Stimulated activated CD8-positive, alpha-beta memory T cell treated with anti-CD3 and anti-CD28 coated beads, Interleukin-7, amount 100 ng/mL, for 1 hour (primary cell): ENCODE results near the gene YWHAQ.
"Not testable (repeated sequence)": the region's sequence is repeated elsewhere in the genome, so short reads cannot be mapped to it uniquely, and the experiment has no call there.

Experiments
- DNase-seq, 2 donors: peaks; one replicate each; pipeline ENCODE4 v3.0.0-alpha.2; 2020; ENCODE audit warnings: low read depth in 2 of 2

YWHAQ gene

DNA sequence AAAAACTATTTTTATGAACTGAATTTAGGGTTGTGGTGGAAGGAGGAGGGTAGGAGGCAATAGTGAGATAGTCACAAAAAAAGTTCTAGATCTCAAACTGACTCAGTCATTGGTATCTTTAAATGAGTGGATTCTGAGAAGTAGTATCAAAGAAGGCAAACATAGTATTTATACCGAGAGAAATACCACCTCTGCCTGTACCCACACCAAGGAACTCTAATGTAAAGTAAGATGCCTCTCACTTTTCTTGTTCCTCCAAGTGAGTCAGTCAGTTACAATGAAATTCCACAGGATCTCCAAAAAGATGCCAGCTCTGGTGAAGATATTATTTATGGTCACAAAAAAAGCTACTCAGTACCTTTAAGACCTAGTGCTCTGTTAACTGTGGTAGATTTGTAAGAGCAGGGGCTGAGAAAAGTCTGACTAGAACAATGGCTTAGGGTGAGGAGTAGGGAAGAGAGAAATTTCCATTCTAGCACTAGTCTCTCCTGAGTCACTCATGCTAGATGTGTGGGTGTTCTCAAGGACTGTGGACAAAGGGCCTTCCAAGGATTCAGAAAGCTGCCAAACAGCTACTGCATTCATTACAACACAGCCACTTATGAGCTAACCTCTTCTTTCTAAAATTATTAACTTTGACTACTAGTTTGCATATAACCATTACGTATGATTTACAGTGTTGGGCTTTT is 36.3 kb downstream of the YWHAQ start:
- no peak for DNase-seq

DNA sequence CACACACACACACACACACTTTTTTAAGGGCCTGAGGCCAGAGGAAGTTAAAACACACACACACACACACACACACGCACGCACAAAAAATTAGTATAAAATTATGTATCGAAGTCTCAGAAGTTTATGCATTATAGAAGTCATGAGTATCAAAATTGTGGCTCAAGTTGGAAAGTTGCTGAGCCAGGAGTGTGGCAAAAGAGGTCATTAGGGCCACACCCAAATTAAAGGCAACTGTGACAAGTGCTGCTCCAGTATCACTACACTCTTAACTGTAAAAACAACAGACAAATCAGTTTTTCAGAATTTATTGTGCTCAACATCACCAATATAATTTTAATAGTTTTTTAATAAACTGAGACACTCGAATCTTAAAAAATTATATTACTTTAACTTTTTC is 36.9 kb downstream of the YWHAQ start:
- DNase-seq, result no peak

DNA sequence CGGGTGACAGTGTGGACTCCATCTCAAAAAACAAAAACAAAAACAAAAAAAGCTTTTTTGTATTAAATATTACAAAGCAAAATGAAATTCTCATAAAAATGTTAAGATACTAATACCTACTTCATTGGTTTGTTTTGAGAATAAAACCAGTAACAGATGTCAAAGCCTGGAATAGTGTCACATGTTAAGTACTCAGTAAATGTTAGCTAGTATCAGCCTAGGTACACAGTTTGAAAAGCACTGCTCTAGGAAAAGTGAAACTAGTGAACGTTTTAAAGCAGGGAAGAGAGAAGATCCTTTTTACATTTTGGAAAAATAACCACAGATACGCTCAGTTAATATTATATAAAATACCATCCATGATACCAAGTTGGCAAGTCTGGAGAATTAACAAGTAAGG is 38.1 kb downstream of the YWHAQ start:
- no peak for DNase-seq

DNA sequence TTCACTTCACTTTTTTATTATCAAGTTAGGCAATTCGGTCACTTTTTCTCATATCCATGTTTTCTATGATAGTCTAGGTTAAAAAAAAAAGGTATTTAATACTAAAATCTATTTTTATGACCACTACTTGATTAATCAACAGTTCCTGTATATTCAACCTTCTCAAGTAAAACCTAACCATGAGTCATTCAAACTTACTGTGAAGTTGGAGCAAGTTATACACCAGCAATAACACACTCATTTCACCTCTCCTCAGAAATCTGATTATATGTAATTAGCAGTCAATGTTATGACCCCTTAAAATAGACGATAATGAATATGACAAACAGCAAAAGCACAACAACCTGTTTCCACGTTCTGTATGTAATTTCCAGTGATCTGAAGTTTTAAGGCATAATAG is 40.2 kb downstream of the YWHAQ start:
- no peak for DNase-seq

DNA sequence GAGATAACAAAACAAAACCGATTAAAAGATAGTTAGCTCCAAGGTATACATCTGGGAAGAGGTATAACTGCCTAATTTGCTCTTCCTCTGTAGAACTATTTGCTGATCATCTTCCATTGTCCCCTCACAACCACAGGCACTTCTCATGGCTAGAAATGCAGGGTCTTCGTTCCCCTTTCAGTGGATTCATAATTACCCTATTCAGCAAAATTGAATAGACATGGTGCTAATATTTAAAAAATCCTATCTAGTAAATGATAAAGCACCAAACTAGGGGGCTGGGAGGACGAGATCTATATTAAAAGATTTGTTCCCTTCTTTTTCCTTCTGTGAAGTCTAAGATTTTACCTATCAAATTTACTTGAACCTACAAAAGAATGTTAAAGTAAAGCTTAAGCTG is 44.3 kb downstream of the YWHAQ start:
- no peak for DNase-seq

- DNase-seq, result no peak
Observed at GRCh38 chr2:9585486-9585885, 45.3 kb downstream of the YWHAQ start.

GRCh38 chr2:9584902-9585301 is 45.9 kb downstream of the YWHAQ start:
- DNase-seq, result not testable (repeated sequence)

DNA sequence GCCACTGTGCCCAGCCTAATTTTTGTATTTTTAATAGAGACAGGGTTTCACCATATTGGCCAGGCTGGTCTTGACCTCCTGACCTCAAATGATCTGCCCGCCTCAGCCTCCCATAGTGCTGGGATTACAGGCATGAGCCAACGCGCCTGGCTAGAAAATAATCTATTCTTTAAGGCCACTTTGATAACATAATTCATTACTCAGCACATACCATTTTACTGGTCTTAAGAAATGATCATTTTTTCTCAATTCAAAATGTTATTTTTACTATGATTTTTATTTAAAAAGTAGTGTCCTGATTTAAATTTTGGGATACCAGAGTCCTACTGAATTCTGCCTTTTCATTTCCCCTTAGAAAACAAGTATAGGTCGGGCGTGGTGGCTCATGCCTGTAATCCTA is 48.2 kb downstream of the YWHAQ start:
- DNase-seq, result no peak

DNA sequence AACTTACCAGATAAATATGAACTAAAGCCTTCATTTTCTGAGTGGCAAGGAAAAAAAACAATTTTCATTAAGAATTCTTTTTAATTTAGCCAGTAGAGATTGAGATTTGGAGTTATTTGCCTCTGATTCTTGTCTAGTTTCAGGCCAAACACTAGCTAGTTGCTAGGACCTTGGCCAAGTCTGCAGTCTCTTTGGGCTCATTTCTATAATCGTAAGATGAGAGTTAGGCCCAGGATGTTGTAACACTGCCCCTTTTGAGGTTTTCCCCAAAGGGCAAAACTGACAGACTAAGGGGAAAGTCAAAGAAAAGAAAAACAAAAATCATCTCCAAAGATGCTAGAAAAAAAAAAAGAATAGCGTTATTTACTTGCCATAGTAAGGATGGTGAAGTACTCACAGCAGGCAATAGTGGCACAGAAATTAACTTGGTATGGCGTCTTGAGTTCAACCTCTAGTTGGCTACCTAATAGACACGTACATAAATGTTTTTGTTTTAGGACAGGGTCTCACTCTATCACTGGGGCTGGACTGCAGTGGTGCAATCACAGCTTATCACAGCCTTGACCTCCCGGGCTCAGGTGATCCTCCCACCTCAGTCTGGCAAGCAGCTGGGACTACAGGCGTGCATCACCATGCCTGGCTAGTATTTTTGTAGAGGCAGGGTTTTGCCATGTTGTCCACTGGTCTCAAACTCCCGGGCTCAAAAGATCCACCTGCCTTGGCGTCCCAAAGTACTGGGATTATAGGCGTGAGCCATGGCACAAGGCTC is 52.1 kb downstream of the YWHAQ start:
- DNase-seq, result no peak

GRCh38 chr2:9574331-9574730 is 56.5 kb downstream of the YWHAQ start:
- no peak for DNase-seq

DNA sequence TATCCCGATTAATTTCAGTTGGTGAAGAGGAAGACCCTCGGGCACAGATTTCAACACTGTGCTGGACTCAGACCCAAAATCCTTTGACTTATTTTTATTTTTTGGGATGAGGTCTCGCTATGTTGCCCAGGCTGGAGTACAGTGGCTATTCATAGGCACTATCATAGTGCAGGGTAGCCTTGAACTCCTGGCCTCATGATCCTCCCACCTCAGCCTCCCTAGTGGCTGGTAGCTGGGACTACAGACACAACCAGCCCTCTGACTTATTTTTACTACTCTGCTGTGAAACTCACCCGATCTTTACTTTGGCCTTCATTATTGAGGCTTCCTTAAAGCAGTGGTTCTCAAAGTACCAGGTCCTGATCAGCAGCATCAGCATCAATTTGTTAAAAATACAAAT is 57.0 kb downstream of the YWHAQ start:
- no peak for DNase-seq

DNA sequence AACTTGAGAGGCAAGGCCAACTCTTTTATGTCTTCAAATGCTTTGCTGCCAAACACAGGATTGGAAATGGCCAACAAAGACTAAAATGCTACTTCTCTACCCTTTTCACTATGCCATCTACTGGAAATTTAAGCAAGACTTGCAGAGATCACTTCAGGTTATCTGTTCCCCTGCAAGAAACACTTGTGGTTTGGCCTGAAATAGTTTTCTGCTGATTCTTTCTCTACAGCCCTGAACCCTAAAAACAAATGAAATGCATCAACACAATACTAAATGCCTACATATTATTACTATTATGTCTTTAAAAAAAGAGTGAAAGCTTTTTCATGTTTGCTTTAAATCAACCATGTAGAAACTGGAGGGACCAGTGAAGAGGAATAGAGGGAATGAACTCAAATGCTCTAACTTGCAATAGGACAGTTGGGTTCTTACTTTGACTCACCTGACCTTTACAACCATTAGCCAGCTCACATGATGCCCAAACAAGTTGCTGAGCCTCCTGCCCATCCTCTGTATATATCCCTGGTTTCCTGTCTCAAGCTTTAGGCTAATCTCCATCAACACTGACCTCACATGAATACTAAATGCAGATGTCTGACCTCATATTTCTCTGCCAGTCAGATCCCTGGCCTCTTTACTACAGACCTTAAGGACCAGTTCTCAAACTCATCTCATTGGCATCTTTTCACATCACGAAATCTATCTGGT is 57.6 kb downstream of the YWHAQ start:
- DNase-seq, result no peak

DNA sequence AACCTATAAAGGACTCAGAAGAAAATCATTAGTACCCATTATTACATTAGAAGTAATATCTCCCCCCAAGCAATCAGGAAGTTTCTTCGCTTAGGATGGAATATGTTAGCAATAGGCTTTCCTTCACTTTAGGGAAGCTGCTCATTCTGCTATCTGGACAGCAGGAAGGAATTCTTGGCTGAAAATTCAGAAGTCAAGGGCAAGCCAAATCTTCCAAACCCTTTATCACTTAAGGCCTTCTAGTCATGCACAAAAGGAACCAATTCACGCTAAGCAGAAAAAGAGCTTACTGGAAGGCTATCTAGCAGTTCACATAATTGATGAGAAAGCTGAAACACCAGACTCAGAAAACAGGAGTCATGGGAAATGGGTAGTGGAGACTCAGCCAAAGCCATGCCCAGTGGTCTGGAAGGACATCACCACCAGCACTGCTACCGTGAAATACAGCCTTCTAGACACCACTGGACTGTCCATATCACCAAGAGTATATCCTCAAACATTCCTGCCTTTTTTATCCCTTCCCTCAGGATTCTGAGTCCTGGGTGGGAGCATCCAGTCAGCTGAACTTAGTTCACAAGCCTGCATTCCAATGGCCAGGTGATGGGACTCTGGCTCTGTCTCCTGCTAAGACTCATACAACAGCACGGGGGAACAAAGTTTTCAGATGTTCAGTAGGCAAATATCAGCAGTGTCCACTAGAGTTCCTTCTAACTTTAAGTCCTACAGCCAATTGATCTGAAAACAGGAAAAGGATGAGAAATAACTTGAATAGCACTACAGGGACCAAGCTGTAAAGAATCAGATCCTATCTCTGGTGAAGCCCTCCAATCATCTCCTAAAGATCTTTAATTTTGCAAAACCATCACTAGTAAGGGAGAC is 60.4 kb downstream of the YWHAQ start:
- no peak for DNase-seq

DNA sequence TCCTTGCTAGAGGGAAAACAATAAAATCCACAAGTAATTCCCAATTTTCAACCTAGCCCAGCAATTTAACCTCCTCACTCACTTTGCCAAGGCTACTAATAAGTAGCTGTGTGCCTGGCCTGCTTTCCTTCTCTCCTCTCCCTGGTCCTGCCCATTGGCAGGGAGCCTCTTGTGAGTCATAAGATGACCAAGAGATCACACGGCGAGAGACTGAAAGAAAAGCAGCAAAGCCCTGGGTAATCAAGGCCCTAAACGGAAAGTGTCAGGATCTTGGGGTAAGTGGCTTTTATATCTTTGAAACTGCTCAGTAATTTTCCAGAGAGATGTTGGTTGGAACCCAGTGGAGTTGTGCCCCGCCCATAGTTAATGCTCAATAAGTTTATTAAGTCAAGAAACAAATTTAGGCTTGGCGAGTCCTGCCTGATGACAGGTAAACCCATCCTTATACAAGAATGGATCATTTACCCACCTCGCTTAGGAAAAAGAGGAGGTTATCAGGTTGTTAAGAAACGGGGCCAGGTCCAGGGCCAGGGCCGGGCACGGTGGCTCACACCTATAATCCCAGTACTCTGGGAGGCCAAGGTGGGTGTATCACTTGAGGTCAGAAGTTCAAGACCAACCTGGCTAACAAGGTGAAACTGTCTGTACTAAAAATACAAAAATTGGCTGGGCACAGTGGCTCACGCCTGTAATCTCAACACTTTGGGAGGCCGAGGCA is 65.2 kb downstream of the YWHAQ start:
- no peak for DNase-seq

- no peak for DNase-seq
Observed at GRCh38 chr2:9560628-9561027, 70.2 kb downstream of the YWHAQ start.

GRCh38 chr2:9558948-9559381 is 71.8 kb downstream of the YWHAQ start:
- DNase-seq, result no peak

- DNase-seq, result no peak
Observed at GRCh38 chr2:9556121-9556743, 74.6 kb downstream of the YWHAQ start.

DNA sequence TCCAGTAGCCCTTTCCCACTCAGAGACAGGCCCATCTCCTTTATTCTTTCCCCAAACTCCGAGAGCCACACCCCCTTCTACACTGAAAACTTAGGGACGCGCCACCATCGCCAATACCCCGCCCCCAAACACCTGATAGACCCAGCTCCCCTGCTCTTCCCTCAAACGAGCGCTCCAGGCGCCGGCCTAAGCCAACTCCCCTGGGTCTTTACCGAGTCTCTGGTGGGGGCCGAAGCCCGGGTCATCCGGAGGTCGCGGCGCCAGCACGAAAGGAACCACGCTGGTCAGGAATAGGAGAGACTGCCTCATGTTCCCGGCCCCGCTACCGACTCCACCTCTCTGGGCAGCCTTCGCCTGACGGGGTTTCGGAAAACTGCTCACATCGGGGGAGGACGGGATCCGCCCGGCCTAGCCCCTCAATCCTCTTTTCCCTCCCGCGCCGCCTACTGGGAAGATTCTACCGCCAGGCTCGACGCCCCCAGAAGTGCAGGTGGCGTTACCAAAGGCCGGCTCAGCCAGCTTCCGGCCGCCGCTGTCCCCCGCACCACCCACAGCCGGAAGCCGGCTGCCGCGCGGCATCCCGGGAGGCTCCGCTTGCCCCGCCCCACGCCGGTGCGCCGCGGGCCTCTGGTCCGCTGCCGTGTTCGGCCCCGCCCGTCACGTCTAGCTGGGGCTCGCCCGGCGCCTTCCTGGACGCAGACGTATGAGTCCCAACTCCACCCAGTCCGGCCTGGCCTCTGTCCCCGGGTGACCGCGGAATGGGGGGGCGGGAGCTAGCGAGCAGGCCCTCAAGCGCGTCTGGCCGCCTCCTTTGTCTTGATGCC is 75.3 kb downstream of the YWHAQ start, which contains the start of gene ADAM17:
Gene ADAM17 (minus strand): TSS at position 534 of the 824 bp plus-strand sequence. CDS start 225 bp downstream, at position 309.
- peak; percentile 62 to 75 for DNase-seq

DNA sequence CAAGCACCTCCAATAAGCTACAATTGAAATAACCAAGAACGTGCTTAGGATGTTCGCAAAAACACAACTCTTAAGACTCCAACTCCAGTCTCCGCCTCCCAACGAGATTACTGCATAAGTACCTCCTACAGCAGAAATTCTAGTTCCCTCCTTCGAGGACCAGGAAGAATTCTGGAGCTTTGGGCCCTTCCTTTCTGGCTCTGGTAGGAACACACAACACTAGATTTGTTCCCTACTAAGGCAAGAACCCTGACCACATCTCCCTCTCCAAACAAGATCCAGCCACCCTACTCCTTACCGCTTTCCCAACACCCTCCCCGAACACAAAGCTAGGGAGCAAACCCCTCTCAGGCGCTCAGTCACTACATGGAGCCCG is 75.9 kb downstream of the YWHAQ start:
- no peak for DNase-seq
